ENCODE results near the gene KRT10. TPM values are rescaled to one million over a fixed set of nuclear protein-coding genes. Genes with fewer than 3 reads are reported as not detected.

Gene KRT10
- total and polyA plus RNA-seq, 9 of the 15 experiments (the other 6 are each of a cell fraction or from before 2014, with no cell fraction given), result 47.0 to 179 (median 76.2) TPM

DNA sequence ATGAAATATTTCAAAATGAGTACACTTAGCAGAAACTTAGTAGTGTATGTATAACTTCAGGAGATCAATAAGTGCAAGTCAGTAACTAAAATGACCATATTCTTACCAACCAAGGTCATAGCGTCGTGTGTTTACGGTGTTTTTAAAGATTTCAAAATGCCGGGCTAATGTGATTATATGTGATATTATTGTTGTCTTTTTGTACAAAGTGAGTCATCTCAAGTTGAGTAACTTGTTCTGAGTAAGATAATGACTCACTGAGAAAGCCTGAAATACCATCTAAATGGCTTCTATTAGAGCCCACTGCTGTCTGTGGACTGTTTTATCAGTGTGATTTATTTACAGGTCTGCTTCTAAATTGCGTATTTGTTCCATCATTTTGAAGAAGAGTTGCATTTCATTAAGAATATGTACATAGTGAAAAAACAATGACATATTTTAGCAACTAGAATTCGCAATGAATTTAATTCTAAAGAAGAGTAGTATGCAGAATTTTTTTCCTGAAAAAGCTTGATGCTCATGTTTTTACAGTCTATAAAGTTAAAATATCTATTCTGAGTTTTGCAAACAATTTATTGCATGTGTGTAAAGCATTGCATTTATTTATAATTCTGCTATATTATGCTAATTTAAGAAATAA, 31.9 kb upstream of the KRT10 start (continued):
- TF ChIP-seq, protein P1, sequence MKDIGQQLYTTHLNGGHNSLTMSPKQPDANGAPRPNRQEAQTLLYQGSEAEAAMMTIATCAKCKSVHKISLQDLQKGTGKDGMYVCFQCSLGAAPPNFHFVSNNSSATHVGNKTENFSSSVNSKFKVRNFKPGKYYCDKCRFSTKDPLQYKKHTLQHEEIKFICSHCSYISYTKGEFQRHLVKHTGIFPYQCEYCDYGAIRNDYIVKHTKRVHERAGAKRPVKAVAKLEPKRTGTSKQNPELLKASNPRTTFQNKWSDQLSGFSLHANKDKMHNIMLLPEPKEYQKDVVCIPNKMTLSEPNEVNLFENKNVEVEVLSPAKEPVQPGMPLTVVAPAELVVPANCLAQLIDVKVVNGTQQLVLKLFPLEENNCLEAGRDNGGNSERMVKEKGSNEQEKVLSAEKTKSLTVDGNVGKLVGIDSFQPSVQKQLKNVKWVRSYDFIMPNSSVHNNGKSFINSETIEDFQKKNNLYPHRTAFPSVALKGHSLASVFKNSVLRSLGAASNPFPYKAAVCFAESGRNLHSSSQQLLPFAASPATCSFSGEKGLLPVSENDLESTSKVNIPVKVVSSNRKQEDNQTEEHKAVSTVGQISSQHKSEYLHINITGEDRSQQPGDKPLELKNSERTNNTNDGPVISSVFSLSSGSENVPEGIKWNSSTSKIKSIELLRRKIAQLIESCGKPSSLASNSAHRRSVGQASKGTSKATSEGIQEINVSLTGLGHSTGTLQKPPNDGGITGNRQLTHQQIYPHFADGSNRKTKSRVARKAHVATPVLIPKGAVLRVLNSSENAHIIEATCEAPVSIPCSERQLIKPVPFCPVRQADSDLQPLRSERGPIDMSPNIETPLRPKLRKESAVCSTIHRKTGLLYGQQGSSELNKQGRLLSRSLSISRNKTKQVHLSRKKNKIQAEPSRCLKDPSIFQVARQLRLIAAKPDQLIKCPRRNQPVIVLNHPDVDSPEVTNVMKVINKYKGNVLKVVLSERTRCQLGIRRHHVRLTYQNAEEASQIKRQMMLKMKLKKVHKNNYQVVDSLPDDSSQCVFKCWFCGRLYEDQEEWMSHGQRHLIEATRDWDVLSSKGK (CRISPR knock-in tag; IDR thresholded peaks at IDR 0.05), result no peak
- TF ChIP-seq, protein P2, sequence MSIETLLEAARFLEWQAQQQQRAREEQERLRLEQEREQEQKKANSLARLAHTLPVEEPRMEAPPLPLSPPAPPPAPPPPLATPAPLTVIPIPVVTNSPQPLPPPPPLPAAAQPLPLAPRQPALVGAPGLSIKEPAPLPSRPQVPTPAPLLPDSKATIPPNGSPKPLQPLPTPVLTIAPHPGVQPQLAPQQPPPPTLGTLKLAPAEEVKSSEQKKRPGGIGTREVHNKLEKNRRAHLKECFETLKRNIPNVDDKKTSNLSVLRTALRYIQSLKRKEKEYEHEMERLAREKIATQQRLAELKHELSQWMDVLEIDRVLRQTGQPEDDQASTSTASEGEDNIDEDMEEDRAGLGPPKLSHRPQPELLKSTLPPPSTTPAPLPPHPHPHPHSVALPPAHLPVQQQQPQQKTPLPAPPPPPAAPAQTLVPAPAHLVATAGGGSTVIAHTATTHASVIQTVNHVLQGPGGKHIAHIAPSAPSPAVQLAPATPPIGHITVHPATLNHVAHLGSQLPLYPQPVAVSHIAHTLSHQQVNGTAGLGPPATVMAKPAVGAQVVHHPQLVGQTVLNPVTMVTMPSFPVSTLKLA (conservative IDR thresholded peaks at IDR 0.05), result 0 out of 4 replicates have a peak, but pooled peaks of 1 of the 2 experiments have one; percentile 28
- TF ChIP-seq POLR2B (IDR thresholded peaks at IDR 0.05; ENCODE audit: low read depth, partially characterized antibody), result no peak
- no peak for TF ChIP-seq SIX5 (IDR thresholded peaks at IDR 0.05; ENCODE audit: borderline replicate concordance in 1 of 2, insufficient read depth in 1 of 2, low read depth in 1 of 2, low read length in 2 of 2)
- TF ChIP-seq ETV5 (CRISPR knock-in tag; IDR thresholded peaks at IDR 0.05; ENCODE audit: low read depth), result no peak
- TF ChIP-seq BCOR (IDR thresholded peaks at IDR 0.05), result no peak
- TF ChIP-seq, protein P3, sequence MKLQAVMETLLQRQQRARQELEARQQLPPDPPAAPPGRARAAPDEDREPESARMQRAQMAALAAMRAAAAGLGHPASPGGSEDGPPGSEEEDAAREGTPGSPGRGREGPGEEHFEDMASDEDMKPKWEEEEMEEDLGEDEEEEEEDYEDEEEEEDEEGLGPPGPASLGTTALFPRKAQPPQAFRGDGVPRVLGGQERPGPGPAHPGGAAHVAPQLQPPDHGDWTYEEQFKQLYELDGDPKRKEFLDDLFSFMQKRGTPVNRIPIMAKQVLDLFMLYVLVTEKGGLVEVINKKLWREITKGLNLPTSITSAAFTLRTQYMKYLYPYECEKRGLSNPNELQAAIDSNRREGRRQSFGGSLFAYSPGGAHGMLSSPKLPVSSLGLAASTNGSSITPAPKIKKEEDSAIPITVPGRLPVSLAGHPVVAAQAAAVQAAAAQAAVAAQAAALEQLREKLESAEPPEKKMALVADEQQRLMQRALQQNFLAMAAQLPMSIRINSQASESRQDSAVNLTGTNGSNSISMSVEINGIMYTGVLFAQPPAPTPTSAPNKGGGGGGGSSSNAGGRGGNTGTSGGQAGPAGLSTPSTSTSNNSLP (IDR thresholded peaks at IDR 0.05; ENCODE audit: borderline replicate concordance, low read depth, low read length), result peak; percentile 94
- TF ChIP-seq NFE2 (IDR thresholded peaks at IDR 0.05; ENCODE audit: low read depth), result no peak
- TF ChIP-seq, protein P4, sequence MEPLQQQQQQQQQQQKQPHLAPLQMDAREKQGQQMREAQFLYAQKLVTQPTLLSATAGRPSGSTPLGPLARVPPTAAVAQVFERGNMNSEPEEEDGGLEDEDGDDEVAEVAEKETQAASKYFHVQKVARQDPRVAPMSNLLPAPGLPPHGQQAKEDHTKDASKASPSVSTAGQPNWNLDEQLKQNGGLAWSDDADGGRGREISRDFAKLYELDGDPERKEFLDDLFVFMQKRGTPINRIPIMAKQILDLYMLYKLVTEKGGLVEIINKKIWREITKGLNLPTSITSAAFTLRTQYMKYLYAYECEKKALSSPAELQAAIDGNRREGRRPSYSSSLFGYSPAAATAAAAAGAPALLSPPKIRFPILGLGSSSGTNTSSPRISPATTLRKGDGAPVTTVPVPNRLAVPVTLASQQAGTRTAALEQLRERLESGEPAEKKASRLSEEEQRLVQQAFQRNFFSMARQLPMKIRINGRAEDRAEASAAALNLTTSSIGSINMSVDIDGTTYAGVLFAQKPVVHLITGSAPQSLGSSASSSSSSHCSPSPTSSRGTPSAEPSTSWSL (CRISPR knock-in tag; IDR thresholded peaks at IDR 0.05; ENCODE audit: borderline replicate concordance), result no peak
- TF ChIP-seq, protein P5, sequence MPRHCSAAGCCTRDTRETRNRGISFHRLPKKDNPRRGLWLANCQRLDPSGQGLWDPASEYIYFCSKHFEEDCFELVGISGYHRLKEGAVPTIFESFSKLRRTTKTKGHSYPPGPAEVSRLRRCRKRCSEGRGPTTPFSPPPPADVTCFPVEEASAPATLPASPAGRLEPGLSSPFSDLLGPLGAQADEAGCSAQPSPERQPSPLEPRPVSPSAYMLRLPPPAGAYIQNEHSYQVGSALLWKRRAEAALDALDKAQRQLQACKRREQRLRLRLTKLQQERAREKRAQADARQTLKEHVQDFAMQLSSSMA (CRISPR knock-in tag; IDR thresholded peaks at IDR 0.05), result no peak
- peak; percentile 75 for TF ChIP-seq TEAD4 (IDR thresholded peaks at IDR 0.05; ENCODE audit: low read length)
- TF ChIP-seq TEAD4 (CRISPR knock-in tag; IDR thresholded peaks at IDR 0.05; ENCODE audit: borderline replicate concordance), result no peak
- no peak for TF ChIP-seq HNRNPK (IDR thresholded peaks at IDR 0.05; ENCODE audit: low read depth, low read length, poor library complexity, severe bottlenecking)
- TF ChIP-seq TBL1XR1 (IDR thresholded peaks at IDR 0.05; ENCODE audit: low read length in 2 of 2), result peak in 1 of 2 experiments; percentile 78; a peak in 2 of 4 replicates
- TF ChIP-seq TAF9B (IDR thresholded peaks at IDR 0.05; ENCODE audit: partially characterized antibody), result no peak
- no peak for TF ChIP-seq SPI1 (IDR thresholded peaks at IDR 0.05; ENCODE audit: borderline replicate concordance, low read depth, low read length)
- TF ChIP-seq DNMT1 (IDR thresholded peaks at IDR 0.05), result no peak
- no peak for TF ChIP-seq NBN (IDR thresholded peaks at IDR 0.05; ENCODE audit: low read depth)
- no peak for TF ChIP-seq SREBF1 (IDR thresholded peaks at IDR 0.05; ENCODE audit: borderline replicate concordance, low read depth, low read length)
